HL-60 (cell line): ENCODE measurements around the gene TAB3.
A peak's percentile ranks its signal among the peaks of the same experiment; 100 is the strongest.

Experiments used
- DNase-seq, 2 experiments: peaks; one replicate each; pipeline ENCODE4 v3.0.0-alpha.2; 2010 to 2020; ENCODE audit warnings: low read depth in 1 of 2, low spot score in 1 of 2
- H3K27ac ChIP-seq: fragments of 250-450 bp; sonication (Bioruptor Pico); replicated peaks from 2 replicates; pipeline ENCODE4 v1.5.1; 2020; ENCODE audit warnings: mild to moderate bottlenecking, moderate library complexity
- H3K27me3 ChIP-seq: fragments of 250-450 bp; sonication (Bioruptor Pico); 2 replicates; pipeline ENCODE4 v1.5.1; 2021; ENCODE audit warnings: mild to moderate bottlenecking, moderate library complexity; ENCODE audit not compliant: insufficient read depth, poor library complexity, severe bottlenecking
- H3K4me3 ChIP-seq: replicated peaks from 2 replicates; pipeline ENCODE4 v1.5.1; 2011; ENCODE audit warnings: mild to moderate bottlenecking, control low read depth, low read length; ENCODE audit not compliant: insufficient read depth
- CTCF ChIP-seq: IDR thresholded peaks from one replicate; pipeline ENCODE4 v1.5.1; 2011; ENCODE audit warnings: low read length, control low read depth, inconsistent platforms; ENCODE audit not compliant: insufficient read depth
- GABPA ChIP-seq: IDR thresholded peaks from 2 replicates; pipeline ENCODE4 v1.6.1; 2012; ENCODE audit warnings: low read depth
- POLR2AphosphoS5 ChIP-seq: IDR thresholded peaks from 2 replicates; pipeline ENCODE4 v1.6.1; 2012; ENCODE audit warnings: low read depth
- REST ChIP-seq: IDR thresholded peaks from 2 replicates; pipeline ENCODE4 v1.6.1; 2012; ENCODE audit warnings: low read depth; ENCODE audit not compliant: insufficient replicate concordance
- SPI1 ChIP-seq: IDR thresholded peaks from 2 replicates; pipeline ENCODE4 v1.6.1; 2012; ENCODE audit warnings: low read depth, mild to moderate bottlenecking, borderline replicate concordance
- long read RNA-seq: library from polyadenylated mRNA; unstranded; transcript quantifications from one replicate; pipeline ENCODE4 v2.0.0, GENCODE V29; 2020

Gene TAB3
- long read RNA-seq, partial matches to known transcripts: 0 of 2 reads
- long read RNA-seq, other reads (novel, unspliced or antisense): 2 of 2 reads

- no peaks in the 10 kb centered on the region for H3K27me3 ChIP-seq
- DNase-seq: peak; percentile 89 to 96
- peak within 1 kb of the TSS; percentile 73 for H3K4me3 ChIP-seq
- peak within 1 kb of the TSS; percentile 55 for H3K27ac ChIP-seq
- peak; percentile 62; the same call in 1 of the 2 replicates for TF ChIP-seq GABPA
- TF ChIP-seq POLR2AphosphoS5: no peak
- TF ChIP-seq REST: no peak
These were observed at the start of gene TAB3 for GRCh38 chrX:30889147-30890140. TSS of gene TAB3 (minus strand) at chrX:30889254. CDS start at chrX:30859588, 29,666 bp downstream.

- H3K27me3 ChIP-seq: no peaks in the 10 kb centered on the region
- no peak overlapping the region for H3K4me3 ChIP-seq
- H3K27ac ChIP-seq: no peak overlapping the region
- no peak for TF ChIP-seq CTCF
- DNase-seq: no peak
These were observed 49.2 kb upstream of the TAB3 start for GRCh38 chrX:30938295-30938694.

GRCh38 chrX:30935985-30936384 lies 46.9 kb upstream of the TAB3 start:
- TF ChIP-seq POLR2AphosphoS5: no peak
- Histone ChIP-seq H3K27me3 (no peaks in the 10 kb centered on the region), H3K27ac (no peak overlapping the region), H3K4me3 (no peak overlapping the region)
- no peak for DNase-seq

- no peaks in the 10 kb centered on the region for H3K27me3 ChIP-seq
- no peak overlapping the region for H3K27ac ChIP-seq
- TF ChIP-seq CTCF (no peak), REST (no peak), GABPA (no peak), SPI1 (no peak), POLR2AphosphoS5 (no peak)
- DNase-seq: no peak
- no peak overlapping the region for H3K4me3 ChIP-seq
These were observed 42.9 kb upstream of the TAB3 start for GRCh38 chrX:30931920-30932319.
